ENCODE results near the gene LACTB. TPM values are rescaled to one million over a fixed set of nuclear protein-coding genes. Genes with fewer than 3 reads are reported as not detected.

LACTB gene
- 10 to 100 TPM; 21.6 to 23.2 TPM for total RNA-seq

- H3K27ac Mint-ChIP-seq = peak within 1 kb of the TSS; percentile 81 to 87
- peaks cover 10 to 15% of the 10 kb centered on the region in 2 donors for H3K9me3 Mint-ChIP-seq
- peaks cover 16 to 18% of the 10 kb centered on the region in 2 donors for H3K36me3 Mint-ChIP-seq
- DNase-seq (ENCODE audit: low spot score in 2 of 2) = peak; percentile 77 to 81
- peak; percentile 83 to 93 for ATAC-seq
These were observed at the start of gene LACTB for GRCh38 chr15:63121382-63122001. TSS of gene LACTB (plus strand) at chr15:63121861. CDS start at chr15:63121872, 11 bp downstream.

DNA sequence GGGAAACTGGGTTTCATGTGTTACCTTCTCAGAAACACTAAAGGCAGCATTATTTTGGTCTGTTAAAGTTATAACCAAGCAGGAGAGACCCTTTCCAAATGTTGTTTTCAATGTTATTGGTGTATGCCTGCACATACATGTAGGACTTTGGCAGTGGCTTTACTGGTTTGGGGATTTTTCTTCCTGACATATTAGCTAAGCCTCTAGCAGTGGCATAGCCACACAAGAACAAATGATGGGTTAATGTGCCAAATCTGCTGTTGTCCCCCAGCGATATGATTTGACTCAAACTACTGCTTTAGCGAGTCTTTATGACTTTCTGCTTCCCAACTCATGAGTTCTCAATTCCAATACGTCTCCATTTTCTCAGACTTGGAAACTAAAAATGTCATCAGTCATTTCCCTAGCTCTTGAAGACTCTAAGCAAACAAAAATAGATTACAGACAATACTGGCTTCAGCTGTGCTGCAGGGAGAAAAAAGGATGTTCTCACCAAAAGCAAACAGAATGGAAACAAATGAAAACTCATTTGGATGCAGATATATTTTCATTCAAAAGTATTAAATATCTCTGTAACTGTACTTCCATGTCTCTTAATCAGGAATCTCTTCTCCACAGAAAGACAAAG is 49.5 kb upstream of the LACTB start:
- no peak overlapping the region for H3K27ac Mint-ChIP-seq
- no peak for DNase-seq (ENCODE audit: low spot score in 2 of 2)
- H3K9me3 Mint-ChIP-seq = no peaks in the 10 kb centered on the region
- H3K36me3 Mint-ChIP-seq = no peaks in the 10 kb centered on the region
- no peak for ATAC-seq

- ATAC-seq = no peak
- H3K9me3 Mint-ChIP-seq = no peaks in the 10 kb centered on the region
- no peak for DNase-seq (ENCODE audit: low spot score in 2 of 2)
- H3K27ac Mint-ChIP-seq = no peak overlapping the region
- H3K36me3 Mint-ChIP-seq = no peaks in the 10 kb centered on the region
These were observed 48.8 kb upstream of the LACTB start for GRCh38 chr15:63072809-63073277.

DNA sequence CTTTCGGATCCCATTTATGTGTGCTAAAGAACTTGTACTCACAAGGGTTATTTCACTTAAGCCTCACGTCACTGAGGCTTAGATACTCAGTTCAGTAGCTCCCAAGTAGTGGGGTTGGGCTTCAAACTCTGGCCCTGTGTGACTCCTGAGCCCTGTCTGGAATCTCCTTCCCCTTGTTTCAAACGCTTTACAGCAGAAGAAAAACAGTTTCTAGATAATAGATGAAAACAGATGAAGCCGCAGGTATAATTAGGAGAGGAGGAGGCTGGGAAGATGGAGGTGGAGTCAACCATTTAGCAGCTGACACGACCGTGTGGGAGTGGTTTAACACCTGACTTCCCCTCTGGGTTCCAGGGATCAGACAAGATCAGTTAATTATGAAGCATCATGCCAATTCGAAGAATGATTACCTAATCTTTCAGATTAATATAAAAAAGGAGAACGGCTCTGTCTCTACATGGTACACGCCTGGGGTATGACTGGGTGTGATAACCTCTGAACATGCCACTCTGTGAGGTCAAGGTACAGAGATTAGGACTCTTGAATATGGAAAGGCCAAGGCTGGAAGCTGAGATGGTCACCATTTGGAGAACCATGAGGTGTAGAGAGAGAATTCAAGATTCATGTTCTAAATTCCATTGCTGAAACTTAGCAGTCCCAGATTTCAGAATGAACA is 48.0 kb upstream of the LACTB start:
- Mint-ChIP-seq H3K27ac (no peak overlapping the region), H3K36me3 (no peaks in the 10 kb centered on the region), H3K9me3 (no peaks in the 10 kb centered on the region)
- no peak for ATAC-seq
- no peak for DNase-seq (ENCODE audit: low spot score in 2 of 2)

DNA sequence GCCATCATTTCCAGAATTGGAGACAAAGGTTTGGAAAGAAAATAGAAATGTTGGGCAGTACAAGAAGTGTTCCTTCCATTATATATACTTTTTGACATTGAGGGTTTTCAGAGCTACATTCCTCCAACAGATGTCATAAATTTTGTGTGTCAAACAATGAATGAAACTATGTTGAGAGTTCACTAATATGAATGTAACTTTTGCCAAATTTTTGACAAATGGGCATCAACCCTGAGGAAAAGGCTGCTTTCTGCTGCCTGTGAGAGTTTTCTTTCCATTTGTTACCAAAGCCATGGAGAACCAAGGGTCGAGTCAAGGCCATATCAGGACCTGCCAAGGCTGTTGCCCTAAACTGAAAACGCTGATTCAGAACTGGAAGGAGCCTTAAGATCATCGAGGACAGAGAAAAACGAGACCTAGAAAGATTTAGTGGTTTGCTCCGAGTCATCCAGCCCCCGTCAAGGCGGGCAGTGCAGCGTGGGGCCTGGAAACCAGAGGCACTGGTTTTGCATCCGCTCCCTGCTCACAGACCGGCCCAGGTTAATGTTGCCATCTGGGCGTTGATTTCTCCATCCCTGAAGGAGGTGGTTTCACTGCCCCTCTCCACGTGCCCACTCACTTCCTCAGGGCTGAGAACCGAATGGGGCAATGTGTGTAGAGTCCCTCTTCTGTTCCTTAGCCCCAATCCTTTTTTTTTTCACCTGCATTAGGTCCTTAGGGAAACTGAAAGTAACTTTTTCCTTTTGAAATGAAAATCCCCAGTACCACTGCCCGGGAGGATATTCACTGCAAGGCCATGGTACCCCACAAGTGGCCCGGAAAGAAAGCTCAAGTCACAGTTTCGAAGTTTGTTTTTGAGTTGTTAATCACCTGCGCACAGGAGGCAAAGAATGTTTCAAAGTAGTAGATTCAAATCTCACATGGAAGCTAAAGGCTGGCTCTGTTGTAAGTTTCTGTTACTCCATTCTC is 46.4 kb upstream of the LACTB start:
- no peak for ATAC-seq
- H3K36me3 Mint-ChIP-seq = no peaks in the 10 kb centered on the region
- DNase-seq (ENCODE audit: low spot score in 2 of 2) = no peak

GRCh38 chr15:63075984-63076713 is 45.5 kb upstream of the LACTB start:
- Mint-ChIP-seq H3K36me3 (no peaks in the 10 kb centered on the region), H3K27ac (peak overlapping the region in 1 of 2 donors; percentile 66), H3K9me3 (no peaks in the 10 kb centered on the region)
- ATAC-seq (no peak), DNase-seq (ENCODE audit: low spot score in 2 of 2) (no peak)

More for the DNA sequence above, 46.4 kb upstream of the LACTB start:
- Mint-ChIP-seq H3K27ac (peak overlapping the region in 1 of 2 donors; percentile 66), H3K9me3 (no peaks in the 10 kb centered on the region)

DNA sequence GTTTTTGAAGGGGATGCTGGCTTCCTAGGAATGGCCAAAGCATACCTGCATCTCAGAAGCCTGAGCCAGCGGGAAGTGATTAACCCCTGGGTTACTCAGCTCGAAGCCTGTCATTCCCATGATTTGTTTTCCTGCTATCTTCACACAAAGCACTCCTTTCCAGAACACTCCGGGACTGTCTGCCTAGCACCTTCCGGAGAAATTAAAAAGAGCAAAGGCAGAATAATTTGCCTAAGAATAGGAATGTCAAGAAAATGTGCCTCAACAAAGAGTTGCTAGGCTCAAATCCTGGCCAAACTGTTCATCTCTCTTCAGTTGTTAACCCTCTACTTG is 45.0 kb upstream of the LACTB start:
- no peaks in the 10 kb centered on the region for H3K9me3 Mint-ChIP-seq
- DNase-seq (ENCODE audit: low spot score in 2 of 2) (no peak), ATAC-seq (no peak)
- H3K27ac Mint-ChIP-seq = no peak overlapping the region
- H3K36me3 Mint-ChIP-seq = no peaks in the 10 kb centered on the region

GRCh38 chr15:63077952-63078351 is 43.7 kb upstream of the LACTB start:
- DNase-seq (ENCODE audit: low spot score in 2 of 2) (no peak), ATAC-seq (no peak)
- no peaks in the 10 kb centered on the region for H3K36me3 Mint-ChIP-seq
- H3K27ac Mint-ChIP-seq = no peak overlapping the region
- H3K9me3 Mint-ChIP-seq = no peaks in the 10 kb centered on the region

DNA sequence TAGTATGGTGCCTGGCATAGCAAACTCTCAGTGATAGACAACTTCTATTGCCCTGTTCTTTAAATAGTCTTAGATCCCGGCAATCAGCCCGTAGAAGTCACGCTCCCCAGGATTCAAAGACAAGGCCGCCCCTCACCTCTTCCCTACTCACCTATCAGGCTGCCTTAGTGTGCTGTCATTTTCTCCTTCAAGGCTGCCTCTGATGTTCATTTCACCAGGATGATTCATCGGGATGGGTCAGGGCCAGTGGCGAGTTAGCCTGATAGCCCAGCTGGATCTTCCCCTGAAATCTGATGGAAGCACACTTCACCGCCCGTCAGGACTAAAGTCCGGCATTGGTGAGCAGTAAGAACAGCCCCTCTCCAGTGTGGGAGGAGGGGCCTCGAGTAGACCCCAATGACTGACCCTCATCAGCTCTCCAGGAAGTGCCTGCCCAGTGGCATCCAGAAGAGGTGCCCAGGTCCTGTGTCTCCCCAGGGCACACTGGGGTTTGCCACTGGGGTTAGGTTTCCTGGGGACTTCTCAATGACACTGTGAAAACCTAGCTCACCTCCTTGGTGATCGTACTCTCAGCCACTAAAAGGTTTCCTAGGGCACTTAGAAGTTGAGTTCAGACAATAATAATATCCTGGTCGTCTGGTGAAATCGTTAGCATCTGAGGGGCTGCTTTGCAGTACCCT is 41.6 kb upstream of the LACTB start:
- DNase-seq (ENCODE audit: low spot score in 2 of 2) = no peak
- H3K9me3 Mint-ChIP-seq = no peaks in the 10 kb centered on the region
- no peak overlapping the region for H3K27ac Mint-ChIP-seq
- ATAC-seq = no peak
- no peaks in the 10 kb centered on the region for H3K36me3 Mint-ChIP-seq

- Mint-ChIP-seq H3K9me3 (no peaks in the 10 kb centered on the region), H3K36me3 (no peaks in the 10 kb centered on the region), H3K27ac (no peak overlapping the region)
- ATAC-seq (no peak), DNase-seq (ENCODE audit: low spot score in 2 of 2) (no peak)
These were observed 40.9 kb upstream of the LACTB start for GRCh38 chr15:63080634-63081250.

DNA sequence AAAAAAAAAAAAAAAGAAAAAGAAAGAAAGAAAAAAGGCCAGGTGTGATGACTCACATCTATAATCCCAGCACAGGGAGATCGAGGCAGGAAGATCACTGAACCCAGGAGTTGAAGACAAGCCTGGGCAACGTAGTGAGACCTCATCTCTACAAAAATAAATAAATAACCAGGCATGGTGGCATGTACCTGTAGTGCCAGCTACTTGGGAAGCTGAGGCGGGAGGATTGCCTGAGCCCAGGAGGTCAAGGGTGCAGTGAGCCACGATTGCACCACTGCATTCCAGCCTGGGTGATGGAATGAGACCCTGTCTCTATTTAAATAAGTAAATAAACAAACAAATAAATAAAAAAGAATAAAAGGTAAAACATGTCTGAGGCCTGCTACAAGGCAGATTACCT is 39.3 kb upstream of the LACTB start:
- no peak for DNase-seq (ENCODE audit: low spot score in 2 of 2)
- H3K9me3 Mint-ChIP-seq = no peaks in the 10 kb centered on the region
- no peaks in the 10 kb centered on the region for H3K36me3 Mint-ChIP-seq
- H3K27ac Mint-ChIP-seq = no peak overlapping the region
- ATAC-seq = no peak

- DNase-seq (ENCODE audit: low spot score in 2 of 2) = no peak
- no peak for ATAC-seq
- Mint-ChIP-seq H3K27ac (no peak overlapping the region), H3K9me3 (no peaks in the 10 kb centered on the region), H3K36me3 (no peaks in the 10 kb centered on the region)
These were observed 38.6 kb upstream of the LACTB start for GRCh38 chr15:63083044-63083443.

- no peak for ATAC-seq
- no peak overlapping the region for H3K27ac Mint-ChIP-seq
- H3K9me3 Mint-ChIP-seq = no peaks in the 10 kb centered on the region
- H3K36me3 Mint-ChIP-seq = no peaks in the 10 kb centered on the region
- DNase-seq (ENCODE audit: low spot score in 2 of 2) = no peak
These were observed 38.1 kb upstream of the LACTB start for GRCh38 chr15:63083541-63083940.

DNA sequence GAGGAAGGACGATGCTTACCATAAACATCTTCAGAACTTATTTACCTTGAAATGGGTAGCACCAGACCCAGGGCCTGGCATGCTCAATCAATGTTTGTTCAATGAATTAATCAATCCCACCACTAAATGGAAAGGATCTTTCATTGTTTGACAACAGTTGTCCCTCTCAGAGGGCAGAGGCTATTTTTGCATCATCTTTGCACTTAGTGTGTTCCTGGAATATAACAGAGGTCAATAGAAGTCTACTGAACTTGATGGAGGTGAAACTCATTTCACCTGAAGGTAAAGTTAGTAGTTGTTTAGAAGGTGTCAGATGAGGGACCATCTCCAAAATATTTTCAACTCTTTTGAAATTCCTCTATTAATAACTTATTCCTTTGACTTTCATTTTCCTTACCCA is 36.9 kb upstream of the LACTB start:
- H3K9me3 Mint-ChIP-seq = no peaks in the 10 kb centered on the region
- H3K27ac Mint-ChIP-seq = no peak overlapping the region
- DNase-seq (ENCODE audit: low spot score in 2 of 2) (no peak), ATAC-seq (no peak)
- H3K36me3 Mint-ChIP-seq = no peaks in the 10 kb centered on the region

- ATAC-seq (no peak), DNase-seq (ENCODE audit: low spot score in 2 of 2) (no peak)
- H3K9me3 Mint-ChIP-seq = no peaks in the 10 kb centered on the region
- H3K27ac Mint-ChIP-seq = no peak overlapping the region
- H3K36me3 Mint-ChIP-seq = no peaks in the 10 kb centered on the region
These were observed 36.4 kb upstream of the LACTB start for GRCh38 chr15:63085289-63085688.

Measured in activated naive CD4-positive, alpha-beta T cell treated with anti-CD3 and anti-CD28 coated beads, Interleukin-2, amount 50 U/mL, for 72 hours (primary cell).